HG02678 (cell line): ENCODE measurements around the gene PADI6.

Experiments
- ATAC-seq: cut with Tn5 transposase; IDR thresholded peaks from one replicate; pipeline ENCODE4 v1.9.1; 2021; ENCODE audit warnings: mild to moderate bottlenecking, moderate library complexity; ENCODE audit not compliant: unreplicated experiment

PADI6 gene

GRCh38 chr1:17356387-17357026 is 15.5 kb upstream of the PADI6 start:
- ATAC-seq, result no peak

GRCh38 chr1:17358557-17358956 is 13.4 kb upstream of the PADI6 start:
- no peak for ATAC-seq

GRCh38 chr1:17359031-17359430 is 13.0 kb upstream of the PADI6 start:
- no peak for ATAC-seq

- ATAC-seq, result no peak
Observed at GRCh38 chr1:17359808-17360207, 12.2 kb upstream of the PADI6 start.

- ATAC-seq, result no peak
Observed at GRCh38 chr1:17360272-17360956, 11.6 kb upstream of the PADI6 start.

- ATAC-seq, result no peak
Observed at GRCh38 chr1:17361687-17362086, 10.3 kb upstream of the PADI6 start.

- no peak for ATAC-seq
Observed at GRCh38 chr1:17363351-17363750, 8.6 kb upstream of the PADI6 start.

GRCh38 chr1:17363771-17364170 is 8.2 kb upstream of the PADI6 start:
- no peak for ATAC-seq

GRCh38 chr1:17365293-17365692 is 6.7 kb upstream of the PADI6 start:
- ATAC-seq, result no peak

- no peak for ATAC-seq
Observed at GRCh38 chr1:17369466-17369865, 2.5 kb upstream of the PADI6 start.

GRCh38 chr1:17370618-17371017 is 1.4 kb upstream of the PADI6 start:
- no peak for ATAC-seq

GRCh38 chr1:17372955-17373354 is 959 bp downstream of the PADI6 start:
- ATAC-seq, result no peak

- ATAC-seq, result no peak
Observed at GRCh38 chr1:17375651-17376050, 3.7 kb downstream of the PADI6 start.

- ATAC-seq, result no peak
Observed at GRCh38 chr1:17377325-17377953, 5.4 kb downstream of the PADI6 start.

GRCh38 chr1:17381161-17381560 is 9.2 kb downstream of the PADI6 start:
- ATAC-seq, result no peak

GRCh38 chr1:17392199-17392740 is 20.3 kb downstream of the PADI6 start:
- no peak for ATAC-seq

- no peak for ATAC-seq
Observed at GRCh38 chr1:17393230-17393629, 21.2 kb downstream of the PADI6 start.

GRCh38 chr1:17397910-17398695 is 26.1 kb downstream of the PADI6 start:
- ATAC-seq, result no peak

GRCh38 chr1:17400725-17401341 is 28.8 kb downstream of the PADI6 start:
- no peak for ATAC-seq

- no peak for ATAC-seq
Observed at GRCh38 chr1:17401841-17402240, 29.8 kb downstream of the PADI6 start.

GRCh38 chr1:17403081-17403480 is 31.1 kb downstream of the PADI6 start:
- ATAC-seq, result no peak
